ENCODE results near the gene ARHGAP21.

ARHGAP21 gene

GRCh38 chr10:24556126-24556749 lies 167.4 kb downstream of the ARHGAP21 start:
- Histone ChIP-seq H3K27me3 (ENCODE audit: insufficient read depth, low read length) (peaks cover 31% of the 10 kb centered on the region), H3K27ac (ENCODE audit: low read depth, low read length) (no peak overlapping the region), H3K4me1 (ENCODE audit: control insufficient read depth, insufficient read depth, low read length, unreplicated experiment) (peaks cover 5% of the 10 kb centered on the region), H3K79me2 (ENCODE audit: control insufficient read depth, insufficient read depth, low read length, unreplicated experiment) (no peaks in the 10 kb centered on the region), H2AFZ (ENCODE audit: low read length, unreplicated experiment) (no peak overlapping the region), H3K36me3 (ENCODE audit: insufficient read depth, low read length) (no peaks in the 10 kb centered on the region), H3K4me3 (ENCODE audit: low read depth, low read length) (no peak overlapping the region)

DNA sequence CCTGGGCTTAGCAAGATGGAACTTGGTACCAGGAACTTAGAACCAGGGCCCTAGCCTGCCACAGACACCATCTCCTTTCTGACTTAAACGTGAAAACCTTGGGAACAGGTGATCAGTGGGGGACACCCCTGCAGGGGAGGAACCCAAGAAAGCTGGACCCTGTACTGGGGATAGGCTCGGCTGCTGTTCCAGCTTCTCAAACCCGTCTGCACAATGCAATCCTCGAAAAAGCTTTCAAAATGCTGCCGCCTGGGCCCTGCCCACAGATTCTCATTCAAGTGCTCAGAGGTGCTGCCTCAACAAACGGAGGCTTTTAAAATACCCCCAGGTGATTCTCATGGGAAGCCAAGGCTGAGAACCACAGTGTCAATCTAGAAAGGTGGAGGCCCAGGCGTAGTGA lies 169.7 kb downstream of the ARHGAP21 start:
- Histone ChIP-seq H3K27me3 (ENCODE audit: insufficient read depth, low read length) (peaks cover 27% of the 10 kb centered on the region), H3K27ac (ENCODE audit: low read depth, low read length) (no peak overlapping the region), H3K4me3 (ENCODE audit: low read depth, low read length) (no peak overlapping the region), H3K79me2 (ENCODE audit: control insufficient read depth, insufficient read depth, low read length, unreplicated experiment) (no peaks in the 10 kb centered on the region), H3K36me3 (ENCODE audit: insufficient read depth, low read length) (no peaks in the 10 kb centered on the region), H3K4me1 (ENCODE audit: control insufficient read depth, insufficient read depth, low read length, unreplicated experiment) (peaks cover 5% of the 10 kb centered on the region), H2AFZ (ENCODE audit: low read length, unreplicated experiment) (no peak overlapping the region)

- Histone ChIP-seq H3K36me3 (ENCODE audit: insufficient read depth, low read length) (no peaks in the 10 kb centered on the region), H3K4me3 (ENCODE audit: low read depth, low read length) (no peak overlapping the region), H3K4me1 (ENCODE audit: control insufficient read depth, insufficient read depth, low read length, unreplicated experiment) (peaks cover 5% of the 10 kb centered on the region), H3K27me3 (ENCODE audit: insufficient read depth, low read length) (peaks cover 21% of the 10 kb centered on the region), H3K27ac (ENCODE audit: low read depth, low read length) (no peak overlapping the region), H3K79me2 (ENCODE audit: control insufficient read depth, insufficient read depth, low read length, unreplicated experiment) (no peaks in the 10 kb centered on the region), H2AFZ (ENCODE audit: low read length, unreplicated experiment) (no peak overlapping the region)
Measured at GRCh38 chr10:24553051-24553612, 170.6 kb downstream of the ARHGAP21 start.

DNA sequence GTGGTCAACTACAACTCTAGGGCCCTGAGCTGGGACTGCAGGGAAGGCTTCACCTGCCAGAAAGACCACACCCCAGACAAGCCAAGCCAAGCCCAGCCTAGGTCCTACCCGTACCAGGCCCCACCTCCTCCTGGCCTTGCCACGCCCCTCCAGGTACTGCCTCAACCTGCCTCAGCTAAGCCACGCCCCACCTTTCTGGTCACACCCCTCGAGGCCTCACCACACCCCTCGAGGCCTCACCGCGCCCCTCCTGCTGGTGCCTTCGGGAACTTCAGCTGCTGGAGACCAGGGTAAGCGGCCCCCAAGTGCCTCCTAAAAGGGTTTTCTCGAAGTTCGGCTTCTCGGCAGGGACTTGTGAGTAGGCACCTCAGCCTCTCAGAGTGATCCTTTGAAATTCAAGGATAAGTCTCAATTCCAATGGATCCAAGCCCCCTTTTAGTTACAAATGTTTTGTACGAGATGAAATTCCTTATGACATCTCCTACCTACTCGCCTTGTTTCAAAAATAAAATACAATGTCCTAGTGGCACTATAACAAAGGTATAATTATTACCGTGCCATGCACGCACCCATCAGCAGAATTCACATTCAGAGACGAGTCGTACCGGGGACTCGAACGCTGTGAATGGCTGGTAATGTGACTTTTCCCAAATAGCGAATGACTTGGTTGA lies 171.2 kb downstream of the ARHGAP21 start:
- Histone ChIP-seq H3K4me1 (ENCODE audit: control insufficient read depth, insufficient read depth, low read length, unreplicated experiment) (peaks cover 5% of the 10 kb centered on the region), H3K27me3 (ENCODE audit: insufficient read depth, low read length) (peaks cover 21% of the 10 kb centered on the region), H3K27ac (ENCODE audit: low read depth, low read length) (no peak overlapping the region), H3K4me3 (ENCODE audit: low read depth, low read length) (no peak overlapping the region), H3K79me2 (ENCODE audit: control insufficient read depth, insufficient read depth, low read length, unreplicated experiment) (no peaks in the 10 kb centered on the region), H3K36me3 (ENCODE audit: insufficient read depth, low read length) (no peaks in the 10 kb centered on the region), H2AFZ (ENCODE audit: low read length, unreplicated experiment) (no peak overlapping the region)

DNA sequence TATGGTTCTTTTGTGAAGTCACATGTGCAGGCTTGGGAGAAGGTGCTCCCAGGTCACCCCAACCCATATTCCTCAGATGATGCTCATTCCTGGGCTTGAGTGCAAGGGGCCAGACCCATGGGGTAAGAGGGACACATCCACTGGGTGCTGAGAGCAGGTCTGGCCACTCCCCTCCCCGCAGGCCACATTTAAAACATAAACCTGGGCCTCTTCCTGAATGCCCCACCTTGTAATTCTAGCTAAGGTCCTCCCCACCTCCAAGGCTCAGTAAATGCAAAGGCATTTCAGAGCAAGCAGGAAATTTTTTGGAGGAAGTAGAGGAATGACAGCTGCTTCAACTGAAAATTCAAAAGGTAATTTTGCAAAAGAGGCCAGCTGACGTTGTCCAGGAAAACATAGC lies 172.5 kb downstream of the ARHGAP21 start:
- Histone ChIP-seq H3K36me3 (ENCODE audit: insufficient read depth, low read length) (no peaks in the 10 kb centered on the region), H3K4me3 (ENCODE audit: low read depth, low read length) (no peak overlapping the region), H3K4me1 (ENCODE audit: control insufficient read depth, insufficient read depth, low read length, unreplicated experiment) (no peaks in the 10 kb centered on the region), H3K79me2 (ENCODE audit: control insufficient read depth, insufficient read depth, low read length, unreplicated experiment) (no peaks in the 10 kb centered on the region), H3K27me3 (ENCODE audit: insufficient read depth, low read length) (peaks cover 21% of the 10 kb centered on the region), H3K27ac (ENCODE audit: low read depth, low read length) (no peak overlapping the region), H2AFZ (ENCODE audit: low read length, unreplicated experiment) (no peak overlapping the region)

DNA sequence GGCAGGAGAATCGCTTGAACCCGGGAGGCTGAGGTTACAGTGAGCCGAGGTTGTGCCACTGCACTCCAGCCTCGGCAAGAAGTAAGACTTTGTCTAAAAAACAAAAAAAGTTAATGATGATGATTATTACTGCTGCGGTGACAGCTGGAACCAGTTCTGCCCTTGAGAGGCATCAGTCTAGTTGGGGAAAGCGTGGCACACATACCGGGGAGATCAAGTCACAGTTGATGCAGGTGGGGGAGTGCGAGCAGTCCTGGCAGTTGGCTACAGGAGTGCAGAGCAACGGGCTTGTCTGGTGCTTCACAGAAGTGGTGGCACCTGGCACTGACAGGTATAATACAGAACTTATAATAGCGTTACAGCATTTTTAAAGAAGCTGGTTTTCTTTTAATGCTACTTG lies 173.0 kb downstream of the ARHGAP21 start:
- H3K27me3 ChIP-seq (ENCODE audit: insufficient read depth, low read length): peaks cover 21% of the 10 kb centered on the region
- H3K79me2 ChIP-seq (ENCODE audit: control insufficient read depth, insufficient read depth, low read length, unreplicated experiment): no peaks in the 10 kb centered on the region
- no peaks in the 10 kb centered on the region for H3K4me1 ChIP-seq (ENCODE audit: control insufficient read depth, insufficient read depth, low read length, unreplicated experiment)
- H2AFZ ChIP-seq (ENCODE audit: low read length, unreplicated experiment): no peak overlapping the region
- H3K4me3 ChIP-seq (ENCODE audit: low read depth, low read length): no peak overlapping the region
- no peaks in the 10 kb centered on the region for H3K36me3 ChIP-seq (ENCODE audit: insufficient read depth, low read length)
- no peak overlapping the region for H3K27ac ChIP-seq (ENCODE audit: low read depth, low read length)

DNA sequence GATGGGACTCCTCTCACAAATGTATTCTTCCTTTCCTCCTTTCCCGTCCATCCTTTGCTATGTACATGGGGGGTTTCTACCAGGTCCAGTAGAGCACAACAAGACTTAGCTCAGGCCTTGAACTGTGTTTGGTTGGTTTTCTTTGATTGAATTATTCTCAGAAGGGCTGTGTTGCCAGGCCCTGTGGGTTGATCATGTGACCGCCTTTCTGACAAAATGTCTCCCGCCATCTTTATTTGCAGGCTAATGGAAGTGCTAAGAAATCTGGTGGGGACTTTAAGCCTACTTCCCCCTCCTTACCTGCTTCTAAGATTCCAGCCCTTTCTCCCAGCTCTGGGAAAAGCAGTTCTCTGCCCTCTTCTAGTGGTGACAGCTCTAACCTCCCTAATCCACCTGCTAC lies 178.1 kb downstream of the ARHGAP21 start:
- H3K4me1 ChIP-seq (ENCODE audit: control insufficient read depth, insufficient read depth, low read length, unreplicated experiment): no peaks in the 10 kb centered on the region
- no peak overlapping the region for H3K27ac ChIP-seq (ENCODE audit: low read depth, low read length)
- no peak overlapping the region for H3K4me3 ChIP-seq (ENCODE audit: low read depth, low read length)
- no peaks in the 10 kb centered on the region for H3K27me3 ChIP-seq (ENCODE audit: insufficient read depth, low read length)
- H3K79me2 ChIP-seq (ENCODE audit: control insufficient read depth, insufficient read depth, low read length, unreplicated experiment): no peaks in the 10 kb centered on the region
- no peaks in the 10 kb centered on the region for H3K36me3 ChIP-seq (ENCODE audit: insufficient read depth, low read length)
- H2AFZ ChIP-seq (ENCODE audit: low read length, unreplicated experiment): no peak overlapping the region

DNA sequence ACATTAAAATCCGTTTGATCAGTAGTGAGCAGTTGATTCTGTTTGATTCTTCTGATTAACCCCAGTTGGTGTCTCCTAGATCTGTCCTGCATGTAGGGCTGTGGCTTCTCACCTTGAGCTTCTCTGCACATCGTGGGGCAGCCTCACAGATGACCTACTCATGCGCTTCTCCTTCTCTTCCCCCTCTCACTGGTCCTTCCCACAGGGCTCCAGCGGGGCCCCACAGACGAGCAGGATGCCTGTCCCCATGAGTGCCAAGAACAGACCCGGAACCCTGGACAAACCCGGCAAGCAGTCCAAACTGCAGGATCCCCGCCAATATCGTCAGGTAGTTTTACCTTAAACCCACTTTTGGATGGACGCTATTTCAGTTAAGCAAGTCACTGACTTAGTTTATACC lies 178.9 kb downstream of the ARHGAP21 start:
- Histone ChIP-seq H3K79me2 (ENCODE audit: control insufficient read depth, insufficient read depth, low read length, unreplicated experiment) (no peaks in the 10 kb centered on the region), H3K4me1 (ENCODE audit: control insufficient read depth, insufficient read depth, low read length, unreplicated experiment) (no peaks in the 10 kb centered on the region), H3K27ac (ENCODE audit: low read depth, low read length) (no peak overlapping the region), H2AFZ (ENCODE audit: low read length, unreplicated experiment) (no peak overlapping the region), H3K36me3 (ENCODE audit: insufficient read depth, low read length) (no peaks in the 10 kb centered on the region), H3K27me3 (ENCODE audit: insufficient read depth, low read length) (no peaks in the 10 kb centered on the region), H3K4me3 (ENCODE audit: low read depth, low read length) (no peak overlapping the region)

DNA sequence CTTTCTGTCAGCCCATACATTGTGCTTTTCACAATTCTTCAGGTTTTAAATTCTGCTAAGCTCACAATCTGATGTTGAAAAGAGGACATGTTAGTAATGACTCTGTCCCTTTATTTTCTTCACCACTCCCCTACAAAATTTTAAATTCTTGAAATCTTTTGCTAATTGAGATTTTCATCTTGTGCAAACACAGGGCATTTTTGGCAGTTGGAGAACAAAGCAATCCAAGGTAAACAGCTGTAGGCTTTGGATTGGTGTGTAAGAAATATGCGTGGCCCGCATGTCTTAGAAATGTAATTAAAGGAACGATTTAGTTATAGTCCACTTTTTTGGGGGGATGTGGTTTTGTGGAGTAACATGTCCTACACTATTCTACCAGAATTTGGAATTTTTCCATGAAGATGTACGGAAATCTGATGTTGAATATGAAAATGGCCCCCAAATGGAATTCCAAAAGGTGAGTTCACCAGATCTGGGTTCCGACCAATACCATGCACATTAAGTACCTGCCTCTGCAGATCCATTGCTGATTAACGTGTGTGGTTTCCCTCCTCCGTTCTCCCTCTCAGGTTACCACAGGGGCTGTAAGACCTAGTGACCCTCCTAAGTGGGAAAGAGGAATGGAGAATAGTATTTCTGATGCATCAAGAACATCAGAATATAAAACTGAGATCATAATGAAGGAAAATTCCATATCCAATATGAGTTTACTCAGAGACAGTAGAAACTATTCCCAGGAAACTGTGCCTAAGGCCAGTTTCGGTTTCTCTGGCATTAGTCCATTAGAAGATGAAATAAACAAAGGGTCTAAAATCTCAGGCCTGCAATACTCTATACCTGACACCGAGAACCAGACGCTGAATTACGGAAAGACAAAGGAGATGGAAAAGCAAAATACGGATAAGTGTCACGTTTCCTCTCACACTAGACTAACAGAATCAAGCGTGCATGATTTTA lies 181.1 kb downstream of the ARHGAP21 start:
- no peaks in the 10 kb centered on the region for H3K4me1 ChIP-seq (ENCODE audit: control insufficient read depth, insufficient read depth, low read length, unreplicated experiment)
- H3K27ac ChIP-seq (ENCODE audit: low read depth, low read length): no peak overlapping the region
- H3K27me3 ChIP-seq (ENCODE audit: insufficient read depth, low read length): no peaks in the 10 kb centered on the region
- H3K36me3 ChIP-seq (ENCODE audit: insufficient read depth, low read length): no peaks in the 10 kb centered on the region
- H3K4me3 ChIP-seq (ENCODE audit: low read depth, low read length): no peak overlapping the region
- no peaks in the 10 kb centered on the region for H3K79me2 ChIP-seq (ENCODE audit: control insufficient read depth, insufficient read depth, low read length, unreplicated experiment)
- H2AFZ ChIP-seq (ENCODE audit: low read length, unreplicated experiment): no peak overlapping the region

- Histone ChIP-seq H3K4me1 (ENCODE audit: control insufficient read depth, insufficient read depth, low read length, unreplicated experiment) (no peaks in the 10 kb centered on the region), H3K4me3 (ENCODE audit: low read depth, low read length) (no peak overlapping the region), H3K36me3 (ENCODE audit: insufficient read depth, low read length) (no peaks in the 10 kb centered on the region), H2AFZ (ENCODE audit: low read length, unreplicated experiment) (no peak overlapping the region), H3K27me3 (ENCODE audit: insufficient read depth, low read length) (no peaks in the 10 kb centered on the region), H3K27ac (ENCODE audit: low read depth, low read length) (no peak overlapping the region), H3K79me2 (ENCODE audit: control insufficient read depth, insufficient read depth, low read length, unreplicated experiment) (no peaks in the 10 kb centered on the region)
Measured at GRCh38 chr10:24541239-24541753, 182.4 kb downstream of the ARHGAP21 start.
